NK-92 (cell line): Measurements from ENCODE around the gene CC2D2B.
"Not testable (repeated sequence)": the region's sequence is repeated elsewhere in the genome, so short reads cannot be mapped to it uniquely, and the experiment has no call there.

Experiments
- DNase-seq: peaks from one replicate; lab custom pipeline; 2025; ENCODE audit not compliant: unreplicated experiment; lab: John Stamatoyannopoulos, UW

Gene CC2D2B

DNA sequence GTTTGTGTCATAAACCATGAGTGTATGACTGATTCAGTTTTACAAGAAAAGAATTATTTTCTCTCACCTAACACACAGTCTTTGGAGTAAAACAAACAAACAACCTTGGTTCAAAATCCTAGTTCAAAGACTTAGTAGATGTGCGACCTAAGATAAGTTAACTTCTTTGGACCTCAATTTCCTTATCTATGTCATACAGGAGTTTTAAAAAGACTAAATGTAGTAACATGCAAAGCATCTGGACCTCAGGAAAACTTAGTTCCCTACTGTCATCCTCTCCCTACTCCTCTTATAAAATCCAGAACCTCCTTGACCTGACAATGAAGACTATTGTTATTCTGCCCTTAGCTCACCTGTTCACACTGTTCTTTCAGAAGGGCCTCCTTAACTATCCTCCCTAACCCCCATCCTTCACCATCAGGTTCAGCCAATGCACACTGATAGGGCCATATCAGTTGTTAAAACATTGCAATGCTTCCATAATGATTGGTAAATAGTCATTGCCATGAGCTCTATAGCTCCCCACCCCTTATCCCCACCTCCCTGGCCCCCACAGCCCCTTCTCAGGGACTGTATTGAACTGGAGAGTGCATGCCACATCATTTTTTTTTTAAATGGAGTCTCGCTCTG lies 106.8 kb downstream of the CC2D2B start:
- no peak for DNase-seq

DNA sequence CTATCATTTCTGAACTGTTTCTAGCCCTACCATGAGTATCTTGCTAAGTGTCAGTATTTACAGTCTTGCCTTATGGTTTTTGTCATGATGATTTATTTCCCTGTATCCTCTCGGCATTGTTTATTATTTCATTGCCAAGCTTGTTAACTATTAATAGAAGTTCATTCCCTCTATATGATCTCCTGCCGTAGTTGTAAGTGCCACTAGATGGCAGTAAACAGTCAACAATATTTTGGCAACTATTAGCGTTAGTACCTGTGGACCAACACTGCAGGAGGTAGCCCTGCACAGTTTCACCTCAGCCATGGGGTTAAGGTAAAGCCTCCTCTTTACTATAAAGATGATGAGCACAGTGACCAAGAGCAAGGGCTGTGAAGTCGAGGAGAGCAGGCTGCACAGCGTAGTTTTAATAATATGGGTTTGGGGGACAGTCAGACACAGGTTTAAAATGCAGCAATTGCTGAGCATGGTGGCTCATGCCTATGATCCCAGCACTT lies 109.5 kb downstream of the CC2D2B start:
- DNase-seq = no peak

DNA sequence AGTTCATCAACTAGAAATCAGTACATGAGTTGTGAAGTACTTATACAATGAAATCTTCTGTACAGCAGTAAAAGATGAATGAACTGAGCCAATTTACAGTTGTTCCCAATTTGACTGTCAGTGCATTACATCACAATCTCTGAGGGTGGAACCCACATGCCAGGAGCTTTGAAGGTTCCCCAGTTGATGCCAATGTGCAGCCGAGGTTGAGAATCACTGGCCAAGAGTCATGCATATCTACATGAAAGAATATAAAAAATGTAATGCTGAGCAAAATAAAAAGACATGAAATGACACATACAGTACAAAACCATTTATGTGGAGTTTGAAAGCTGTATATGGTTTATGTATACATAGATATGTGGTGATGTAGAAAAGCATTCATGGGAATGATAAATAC lies 113.6 kb downstream of the CC2D2B start:
- DNase-seq = no peak

DNA sequence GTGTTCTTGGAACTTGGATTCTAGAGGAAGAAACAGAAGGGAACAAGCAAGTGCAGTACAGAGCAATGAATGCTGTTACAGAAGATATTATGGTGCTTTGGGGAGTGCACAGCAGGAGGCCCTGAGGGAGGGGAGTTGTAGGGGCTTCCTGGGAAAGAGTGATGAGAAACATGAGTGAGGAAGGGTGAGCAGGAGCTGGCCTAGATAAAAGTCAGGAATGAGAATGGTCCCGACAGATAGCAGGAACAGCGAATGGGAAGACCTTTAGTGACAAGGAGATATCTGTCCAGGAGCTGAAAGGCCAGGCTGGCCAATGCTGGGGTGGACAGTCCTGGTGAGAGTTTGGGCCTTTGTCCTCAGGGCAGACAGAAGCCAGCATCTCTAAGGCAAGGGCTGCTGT lies 115.0 kb downstream of the CC2D2B start:
- DNase-seq = no peak

DNA sequence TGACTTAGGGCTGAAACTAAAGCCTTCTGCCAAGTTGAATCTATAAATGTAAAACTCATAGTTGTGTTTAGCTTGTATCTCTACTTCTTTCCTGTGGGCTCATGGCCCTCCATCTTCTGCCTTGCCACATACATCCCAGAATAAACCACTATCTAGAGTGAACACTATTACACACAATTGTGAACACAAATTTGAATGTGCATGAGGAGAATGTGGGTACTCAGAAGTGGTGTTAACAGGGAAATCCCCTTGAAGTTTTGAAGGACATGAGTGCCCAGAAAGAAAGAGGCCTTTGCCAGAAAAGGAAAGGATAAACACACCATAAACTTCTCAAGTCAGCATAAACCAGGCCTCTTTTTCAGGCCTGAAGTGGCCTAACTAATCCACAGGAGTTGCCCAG lies 115.4 kb downstream of the CC2D2B start:
- DNase-seq = no peak

DNA sequence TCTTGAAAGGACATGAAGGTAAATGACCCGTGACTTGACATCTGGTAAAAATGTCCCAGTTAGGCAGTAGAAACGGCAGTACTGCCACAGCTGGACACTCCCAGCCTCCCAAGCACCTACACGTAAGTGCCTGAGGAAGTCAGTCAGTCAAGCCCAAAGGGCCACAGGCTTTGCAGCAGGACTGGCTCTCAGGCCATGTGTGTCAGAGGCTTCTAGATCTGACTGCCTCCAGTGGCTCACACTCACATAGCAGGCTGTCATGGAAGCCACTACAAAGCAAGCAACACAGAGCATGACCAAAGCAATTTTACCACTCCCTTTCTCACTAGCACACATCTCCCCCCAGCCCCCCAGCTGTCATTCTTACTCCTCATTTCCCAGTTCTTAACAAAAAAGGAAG lies 117.8 kb downstream of the CC2D2B start:
- DNase-seq = no peak

DNA sequence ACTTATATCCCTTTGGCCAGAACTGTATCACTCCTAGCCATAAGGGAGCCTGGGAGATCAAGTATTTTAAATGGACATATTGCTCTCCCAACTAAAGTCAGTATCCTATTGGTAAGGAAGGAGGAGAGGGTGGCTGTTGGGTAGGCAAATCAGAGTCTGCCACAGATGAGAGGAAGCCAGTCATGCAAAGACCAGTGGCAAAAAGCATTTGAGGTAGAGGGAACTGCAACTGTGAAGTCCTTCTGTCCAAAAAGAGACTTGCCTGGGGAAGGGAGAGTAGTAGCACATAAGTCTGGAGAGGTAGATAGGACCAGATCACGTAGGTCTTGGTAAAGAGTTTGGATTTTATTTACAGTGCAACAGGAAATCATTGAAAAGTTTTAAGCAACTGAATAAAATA lies 126.8 kb downstream of the CC2D2B start:
- no peak for DNase-seq

DNA sequence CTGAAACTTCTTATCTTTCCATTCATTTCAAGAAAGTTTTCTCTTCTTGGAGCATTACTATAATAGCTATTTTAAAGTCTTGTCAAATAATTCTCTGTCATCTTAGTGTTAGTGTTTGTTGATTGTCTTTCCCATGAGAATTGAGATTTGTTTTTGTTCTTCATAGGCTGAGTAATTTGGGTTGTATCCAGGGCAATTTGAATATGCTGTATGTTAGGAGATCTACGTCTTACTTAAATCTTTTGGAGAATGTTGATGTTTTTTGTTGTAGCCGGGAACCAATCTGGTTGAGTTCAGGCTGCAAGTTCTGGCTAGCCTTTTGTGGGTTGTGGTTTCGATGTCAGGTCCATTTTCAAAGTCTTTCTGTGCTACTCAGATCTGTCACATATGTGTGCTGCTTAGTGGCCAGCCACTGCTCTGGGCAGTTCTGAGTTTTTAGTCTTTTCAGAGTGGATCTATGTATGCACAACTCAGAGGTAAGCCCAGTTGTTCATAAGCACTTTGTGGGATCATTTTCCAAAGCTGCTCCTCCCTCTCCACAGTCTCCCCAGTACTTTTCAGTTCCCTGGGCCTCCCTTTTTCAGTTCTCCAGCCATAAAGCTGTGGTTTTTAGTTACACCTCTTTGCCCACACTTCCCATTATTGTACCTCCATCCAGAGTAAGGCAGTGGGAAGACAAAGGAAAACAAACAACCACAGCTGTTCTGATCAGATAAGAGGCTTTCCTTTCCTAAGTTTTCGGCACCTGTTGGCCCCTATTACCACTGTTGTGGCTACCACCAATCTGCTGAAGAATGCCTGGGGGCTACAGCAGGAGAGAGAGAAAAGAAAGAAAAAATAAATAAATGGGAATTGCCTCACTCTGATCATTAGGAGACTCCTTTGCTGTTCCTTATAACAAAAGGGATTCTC lies 131.0 kb downstream of the CC2D2B start:
- DNase-seq = no peak

DNA sequence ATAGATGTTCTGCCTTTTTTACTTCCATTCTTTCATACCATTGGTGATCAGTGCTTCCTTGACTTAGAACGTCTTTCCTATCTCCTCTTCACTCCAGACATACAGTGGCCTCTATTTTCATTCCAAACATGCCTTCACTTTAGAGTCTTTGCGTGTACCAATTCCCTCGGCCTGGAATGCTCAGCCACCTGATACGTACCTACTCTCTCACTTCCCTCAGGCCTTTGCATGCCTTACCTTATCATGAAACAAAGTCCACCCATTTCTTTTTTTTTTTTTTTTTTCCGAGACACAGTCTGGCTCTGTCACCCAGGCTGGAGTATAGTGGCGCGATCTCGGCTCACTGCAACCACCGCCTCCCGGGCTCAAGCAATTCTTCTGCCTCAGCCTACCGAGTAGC lies 133.4 kb downstream of the CC2D2B start:
- no peak for DNase-seq

DNA sequence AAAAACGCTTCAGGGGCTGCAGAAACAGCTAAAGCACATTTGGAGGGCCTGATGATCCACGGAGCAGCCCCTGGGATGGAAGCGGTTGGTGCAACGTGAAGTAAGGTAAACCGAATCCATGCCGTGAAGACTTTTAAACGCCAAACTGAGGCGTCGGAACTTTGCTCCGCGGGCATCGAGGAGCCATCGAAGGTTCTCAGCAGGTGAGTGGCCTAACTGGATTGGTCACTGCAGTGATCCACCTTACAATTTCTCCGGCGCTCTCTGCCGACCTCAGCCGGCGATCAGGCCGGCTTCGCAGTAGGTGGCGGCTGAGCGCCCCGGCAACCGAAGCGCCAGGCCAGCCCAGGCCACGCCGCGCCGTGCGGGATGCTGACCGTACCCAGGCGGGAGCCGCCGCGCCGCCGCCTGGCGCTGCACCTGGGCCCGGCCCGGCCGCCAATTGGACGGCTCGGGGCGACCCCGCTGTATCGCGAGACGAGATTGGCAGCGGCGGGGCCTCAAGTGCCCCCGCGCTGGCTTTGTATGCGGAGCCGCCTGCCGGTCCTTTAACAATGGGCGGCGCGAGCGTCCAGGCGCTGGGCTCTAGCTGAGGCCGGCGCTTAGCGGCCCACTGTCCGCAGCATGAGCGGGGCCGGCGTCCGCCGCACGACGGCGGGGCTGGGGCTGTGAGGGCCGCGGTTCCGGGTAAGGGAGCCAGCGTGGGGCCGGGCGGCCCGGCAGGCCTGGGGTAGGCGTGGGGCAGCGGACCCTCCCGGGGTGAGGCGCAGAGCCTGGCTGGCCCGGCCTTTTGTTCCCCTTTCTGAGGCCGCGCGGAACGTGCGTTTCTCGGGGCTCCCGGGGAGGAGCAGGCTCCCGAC lies 135.5 kb downstream of the CC2D2B start, which contains the start of gene CCNJ:
Gene CCNJ, plus strand, starts transcription at position 551 of the 860 bp plus-strand sequence. CDS start 811 bp downstream, outside the sequence.
- no peak for DNase-seq

DNA sequence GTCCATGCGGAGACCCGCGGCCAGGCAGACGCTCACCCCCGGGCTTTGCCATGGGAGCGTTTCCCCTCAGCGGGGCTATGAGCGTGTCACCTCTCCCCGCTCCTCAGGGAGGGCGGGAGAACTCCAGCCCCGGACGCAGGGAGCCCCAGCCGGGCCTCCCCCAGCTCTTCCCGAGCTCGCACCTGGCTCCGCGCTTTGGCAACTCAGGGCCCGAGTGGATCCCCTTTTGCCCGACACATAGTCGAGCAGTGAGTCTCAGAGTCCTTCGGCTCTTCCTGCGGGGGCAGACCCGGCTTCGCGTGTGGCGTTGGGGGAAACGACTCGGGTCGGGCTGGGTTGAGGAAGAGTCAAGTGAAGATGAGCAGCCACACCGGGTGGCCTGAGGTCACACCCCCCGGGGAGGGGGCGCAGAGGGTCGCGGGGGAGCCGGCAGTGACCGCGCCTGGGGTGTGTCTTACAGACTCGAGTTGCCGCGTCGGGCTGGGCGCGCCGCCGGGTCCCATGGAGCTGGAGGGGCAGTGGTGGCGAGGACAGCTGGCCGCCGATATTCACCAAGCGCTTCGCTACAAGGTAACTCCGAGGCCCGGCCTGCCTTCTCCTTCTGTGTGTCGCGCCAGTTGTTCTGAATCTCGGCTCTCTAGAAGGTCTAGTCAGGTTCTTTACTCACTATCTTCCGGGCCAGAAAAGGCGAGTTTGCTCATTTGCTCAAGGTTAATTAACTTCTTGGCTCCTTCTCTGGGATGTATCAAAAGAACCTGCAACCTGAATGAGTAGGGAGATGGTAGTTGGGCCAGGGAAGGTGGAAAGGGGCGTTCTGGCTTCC lies 136.3 kb downstream of the CC2D2B start:
- no peak for DNase-seq

DNA sequence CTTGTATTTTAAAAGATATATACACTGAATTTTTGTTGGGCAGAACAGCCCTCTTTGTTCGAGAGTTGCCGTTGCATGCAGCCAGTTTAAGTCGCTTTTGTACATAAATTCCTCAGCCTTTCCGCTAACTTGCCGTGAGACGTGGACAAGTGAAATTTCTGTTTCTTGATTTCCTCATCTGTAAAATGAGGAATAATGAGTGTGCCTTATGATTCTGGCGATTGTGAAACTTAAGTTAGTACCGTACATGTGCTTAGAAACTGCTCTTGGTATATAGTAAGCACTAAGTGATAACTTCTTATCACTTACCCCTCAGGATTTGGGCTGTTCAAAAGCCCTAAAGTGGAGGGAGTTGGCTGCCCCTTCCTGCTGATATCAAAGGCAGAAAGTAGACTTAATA lies 137.0 kb downstream of the CC2D2B start:
- DNase-seq = no peak

DNA sequence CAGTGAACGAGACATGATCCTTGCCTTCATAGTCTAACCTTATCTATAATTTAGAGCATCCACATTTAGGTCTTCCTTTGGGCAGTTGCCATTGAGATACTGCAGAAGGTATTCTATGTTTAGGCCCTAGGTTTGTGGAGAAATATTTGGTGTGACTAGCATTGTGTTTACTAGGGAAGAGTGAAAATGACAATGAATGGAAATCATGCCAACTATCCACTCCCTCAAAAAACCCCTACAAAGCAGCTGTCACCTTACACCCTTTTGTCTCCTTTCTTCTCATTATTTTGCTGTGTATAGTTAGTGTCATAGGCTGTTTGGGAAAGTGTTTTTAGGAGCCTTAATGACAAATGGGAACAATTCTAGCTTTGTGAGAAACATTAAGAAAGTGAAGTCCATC lies 138.8 kb downstream of the CC2D2B start:
- no peak for DNase-seq

DNA sequence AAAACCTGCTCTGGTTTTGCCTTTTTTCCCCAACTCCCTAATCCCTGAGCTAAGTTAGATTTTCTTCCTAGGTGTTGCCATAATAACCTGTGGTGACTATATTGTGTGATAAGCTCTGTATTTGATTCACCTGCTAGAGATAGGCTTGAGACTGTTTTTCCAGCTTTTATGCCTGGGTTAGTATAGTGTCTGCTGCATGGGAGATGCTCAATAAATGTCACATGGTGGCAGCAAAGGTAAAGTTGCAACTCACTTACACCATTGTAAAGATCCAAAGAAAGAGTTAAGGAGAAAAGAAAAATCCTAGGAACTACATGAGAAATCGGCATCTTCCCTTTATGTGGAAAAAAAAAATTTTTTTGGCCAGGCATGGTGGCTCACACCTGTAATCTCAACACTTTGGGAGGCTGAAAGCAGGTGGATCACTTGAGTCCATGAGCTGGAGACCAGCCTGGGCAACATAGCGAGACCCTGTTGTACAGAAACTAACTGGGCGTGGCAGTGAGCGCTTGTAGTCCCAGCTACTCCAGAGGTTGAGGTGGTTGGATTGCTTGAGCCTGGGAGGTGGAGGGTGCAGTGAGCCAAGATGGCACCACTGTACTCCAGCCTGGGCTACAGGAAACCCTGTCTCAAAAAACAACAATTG lies 139.4 kb downstream of the CC2D2B start:
- DNase-seq = no peak

DNA sequence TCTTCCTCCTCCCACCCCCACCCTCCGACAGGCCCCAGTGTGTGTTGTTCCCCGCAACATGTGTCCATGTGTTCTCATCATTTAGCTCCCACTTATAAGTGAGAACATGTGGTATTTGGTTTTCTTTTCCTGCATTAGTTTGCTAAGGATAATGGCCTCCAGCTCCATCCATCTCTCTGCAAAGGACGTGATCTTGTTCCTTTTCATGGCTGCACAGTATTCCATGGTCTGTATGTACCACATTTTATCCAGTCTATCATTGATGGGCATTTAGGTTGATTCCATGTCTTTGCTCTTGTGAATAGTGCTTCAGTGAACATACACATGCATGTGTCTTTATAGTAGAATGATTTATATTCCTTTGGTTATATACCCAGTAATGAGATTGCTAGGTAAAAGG lies 140.2 kb downstream of the CC2D2B start:
- DNase-seq = not testable (repeated sequence)

DNA sequence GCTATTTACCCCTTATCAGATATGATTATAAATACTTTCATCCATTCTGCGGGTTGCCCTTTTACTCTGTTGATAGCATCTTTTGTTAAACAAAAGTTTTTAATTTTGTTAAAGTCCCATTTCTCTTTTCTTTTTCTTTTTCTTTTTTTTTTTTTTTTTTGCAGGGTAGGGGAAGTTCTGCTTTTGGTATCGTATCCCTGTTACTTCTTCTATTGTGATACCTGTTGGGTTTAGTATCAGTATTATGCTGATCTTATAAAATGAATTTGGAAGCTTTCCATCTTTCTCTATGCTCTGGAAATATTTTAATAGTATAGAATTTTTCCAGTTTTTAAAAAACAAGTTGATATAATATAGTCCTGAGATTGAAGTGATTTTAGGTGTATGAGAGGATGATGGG lies 141.6 kb downstream of the CC2D2B start:
- no peak for DNase-seq

DNA sequence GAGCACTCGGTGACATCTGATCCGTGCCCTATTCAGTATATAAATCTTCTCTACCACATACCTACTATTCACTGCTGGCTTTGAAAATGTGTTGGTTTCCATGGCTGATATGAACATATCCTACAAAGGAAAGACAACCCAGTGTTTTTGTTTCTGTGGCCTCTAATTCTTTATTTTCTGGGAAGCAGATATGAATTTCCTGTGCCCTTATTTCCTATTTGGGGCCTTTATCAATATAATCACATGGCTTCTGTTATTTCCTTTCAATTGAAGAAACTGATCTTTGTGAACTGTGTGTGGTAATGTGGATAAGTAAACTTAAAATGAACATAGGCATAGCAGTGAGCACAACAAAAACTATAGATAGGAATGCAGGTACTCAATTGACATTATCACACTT lies 146.2 kb downstream of the CC2D2B start:
- no peak for DNase-seq

DNA sequence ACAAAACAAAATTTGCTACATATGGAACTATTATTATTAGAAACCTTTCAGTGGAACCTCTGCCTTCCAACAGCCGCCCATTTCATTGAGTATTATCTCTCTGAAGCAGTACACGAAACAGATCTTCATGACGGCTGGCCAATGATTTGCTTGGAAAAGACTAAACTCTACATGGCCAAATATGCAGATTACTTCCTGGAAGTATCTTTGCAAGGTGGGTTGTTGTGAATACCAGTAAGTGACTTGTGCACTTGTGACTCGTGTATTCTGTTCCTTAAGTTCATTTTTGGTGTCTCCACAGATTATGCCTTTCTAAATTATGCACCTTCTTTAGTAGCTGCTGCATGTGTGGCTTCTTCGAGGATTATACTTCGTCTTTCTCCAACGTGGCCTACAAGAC lies 149.0 kb downstream of the CC2D2B start:
- no peak for DNase-seq

DNA sequence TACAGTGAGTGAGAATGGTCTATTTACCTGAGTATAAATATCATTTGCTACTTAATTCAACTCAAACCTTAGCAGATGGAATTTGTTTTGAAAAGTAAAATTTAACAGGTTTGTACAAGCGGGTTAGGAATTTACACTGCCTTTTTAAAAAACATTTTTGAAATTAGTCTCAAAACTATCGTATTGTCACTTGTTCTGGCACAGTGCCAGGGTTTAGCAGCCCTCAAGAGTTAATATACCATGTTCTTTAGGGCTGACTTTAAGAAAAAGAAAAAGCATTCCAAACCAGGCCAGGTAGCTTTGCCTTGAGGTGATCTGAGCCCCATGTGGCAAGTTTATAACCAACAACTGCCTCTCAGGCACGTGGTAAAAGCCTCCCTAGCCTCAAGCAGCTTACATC lies 153.5 kb downstream of the CC2D2B start:
- DNase-seq = no peak

DNA sequence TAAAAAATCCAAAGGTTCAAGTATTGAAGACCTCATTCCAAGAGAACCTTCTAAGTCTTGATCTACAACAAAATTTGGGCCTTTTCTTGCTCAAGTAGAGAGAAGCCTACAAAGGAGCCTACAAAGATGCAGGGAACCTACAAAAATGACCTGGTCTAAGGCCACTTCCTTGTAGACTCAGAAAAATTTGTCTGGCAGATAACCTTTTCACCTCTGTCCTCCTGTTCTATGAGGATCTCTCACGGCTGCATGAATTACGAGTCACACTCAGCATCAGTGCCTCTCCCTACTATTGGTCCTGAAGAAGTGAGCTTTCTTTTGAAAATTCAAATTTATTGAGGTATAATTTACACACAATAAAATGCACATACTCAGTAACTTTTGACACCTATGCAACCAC lies 164.9 kb downstream of the CC2D2B start:
- DNase-seq = no peak
